ENCODE results near the gene CCDC69.

GRCh38 chr5:151154931-151155774 lies 68.7 kb downstream of the CCDC69 start:
- TF ChIP-seq POLR2A (IDR thresholded peaks at IDR 0.05; ENCODE audit: extremely low read depth, insufficient read length) (no peak), MYC (IDR thresholded peaks at IDR 0.05; ENCODE audit: low read depth, low read length) (no peak), MAX (IDR thresholded peaks at IDR 0.05; ENCODE audit: low read depth, low read length) (no peak)
- TF ChIP-seq, protein P1, sequence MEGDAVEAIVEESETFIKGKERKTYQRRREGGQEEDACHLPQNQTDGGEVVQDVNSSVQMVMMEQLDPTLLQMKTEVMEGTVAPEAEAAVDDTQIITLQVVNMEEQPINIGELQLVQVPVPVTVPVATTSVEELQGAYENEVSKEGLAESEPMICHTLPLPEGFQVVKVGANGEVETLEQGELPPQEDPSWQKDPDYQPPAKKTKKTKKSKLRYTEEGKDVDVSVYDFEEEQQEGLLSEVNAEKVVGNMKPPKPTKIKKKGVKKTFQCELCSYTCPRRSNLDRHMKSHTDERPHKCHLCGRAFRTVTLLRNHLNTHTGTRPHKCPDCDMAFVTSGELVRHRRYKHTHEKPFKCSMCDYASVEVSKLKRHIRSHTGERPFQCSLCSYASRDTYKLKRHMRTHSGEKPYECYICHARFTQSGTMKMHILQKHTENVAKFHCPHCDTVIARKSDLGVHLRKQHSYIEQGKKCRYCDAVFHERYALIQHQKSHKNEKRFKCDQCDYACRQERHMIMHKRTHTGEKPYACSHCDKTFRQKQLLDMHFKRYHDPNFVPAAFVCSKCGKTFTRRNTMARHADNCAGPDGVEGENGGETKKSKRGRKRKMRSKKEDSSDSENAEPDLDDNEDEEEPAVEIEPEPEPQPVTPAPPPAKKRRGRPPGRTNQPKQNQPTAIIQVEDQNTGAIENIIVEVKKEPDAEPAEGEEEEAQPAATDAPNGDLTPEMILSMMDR (IDR thresholded peaks at IDR 0.05; ENCODE audit: low read depth, low read length): no peak

All from NB4 (cell line).